Endothelial cell of umbilical vein (primary cell): Measurements from ENCODE around the gene YTHDF2. TPM values are rescaled to one million over a fixed set of nuclear protein-coding genes. Genes with fewer than 3 reads are reported as not detected.

Source experiments
- BruUV-seq: library from RNA; stranded (reverse); fragments of 400-500 nt; replicated peaks from 2 replicates; lab custom pipeline; 2021; lab: Mats Ljungman, UMichigan
- CTCF ChIA-PET: fragments of 300-600, 350-600 bp; sonication (Branson Sonifier 250); formaldehyde crosslinking; loops from one replicate; lab custom pipeline; 2021; ENCODE audit warnings: antibody characterized with exemption, inconsistent platforms; lab: Charles Lee
- POLR2A ChIA-PET: fragments of 300-600, 350-600 bp; sonication (Branson Sonifier 250); formaldehyde crosslinking; loops from one replicate; lab custom pipeline; 2021; ENCODE audit warnings: antibody characterized with exemption, inconsistent platforms; lab: Charles Lee
- DNase-seq: peaks from one replicate; pipeline ENCODE4 v3.0.0-alpha.2; 2011; ENCODE audit warnings: low read depth, low spot score
- FAIRE-seq: peaks from 2 replicates; lab custom pipeline; 2011; peaks lifted over from hg19 to GRCh38; lab: Jason Lieb, UNC
- H2AFZ ChIP-seq: 2 replicates; pipeline ENCODE4 v1.6.0; 2012; ENCODE audit warnings: low read depth, low read length, control low read depth, inconsistent platforms
- H3K27ac ChIP-seq: 2 replicates; pipeline ENCODE4 v1.5.1; 2011; ENCODE audit warnings: low read depth, mild to moderate bottlenecking, control low read depth, low read length, moderate library complexity; ENCODE audit not compliant: insufficient read depth
- H3K27me3 ChIP-seq, 2 experiments: 2 replicates each; pipeline versions ENCODE4 v1.6.0 to v1.6.1; 2011; ENCODE audit warnings: low read length in 2 of 2, mixed read lengths in 1 of 2; ENCODE audit not compliant: control insufficient read depth in 2 of 2, insufficient read depth in 2 of 2
- H3K36me3 ChIP-seq, 2 experiments: 2 replicates in 1 of 2; 3 replicates in 1 of 2; pipeline ENCODE4 v1.5.1; 2011; ENCODE audit warnings: low read length in 2 of 2, mild to moderate bottlenecking in 1 of 2, moderate library complexity in 1 of 2; ENCODE audit not compliant: control insufficient read depth in 2 of 2, insufficient read depth in 2 of 2; ENCODE audit errors: extremely low read depth in 1 of 2
- H3K4me1 ChIP-seq: 3 replicates; pipeline ENCODE4 v1.5.1; 2011; ENCODE audit warnings: mild to moderate bottlenecking, low read length; ENCODE audit not compliant: control insufficient read depth, insufficient read depth; ENCODE audit errors: extremely low read depth
- H3K4me2 ChIP-seq: 2 replicates; pipeline ENCODE4 v1.6.1; 2011; ENCODE audit warnings: low read length, control low read depth, mixed read lengths; ENCODE audit not compliant: insufficient read depth
- H3K4me3 ChIP-seq, 3 experiments: fragments of 200-600 bp in 1 of 3; sonication (generic), shearing (Covaris generic) in 1 of 3; replicated peaks in 1 of 3; 2 replicates each; pipeline ENCODE4 v1.5.1; 2011 to 2016; ENCODE audit warnings: control low read depth in 3 of 3, low read length in 3 of 3, mild to moderate bottlenecking in 2 of 3, inconsistent platforms in 1 of 3, low read depth in 1 of 3, moderate library complexity in 1 of 3; ENCODE audit not compliant: insufficient read depth in 1 of 3
- H3K79me2 ChIP-seq: 2 replicates; pipeline ENCODE4 v1.6.0; 2012; ENCODE audit warnings: low read length, inconsistent platforms; ENCODE audit not compliant: control insufficient read depth, insufficient read depth
- H3K9ac ChIP-seq: replicated peaks from 2 replicates; pipeline ENCODE3; 2011; ENCODE audit warnings: low read length, control low read depth; ENCODE audit not compliant: insufficient read depth; ENCODE audit errors: extremely low read depth
- H3K9me1 ChIP-seq: replicated peaks from 3 replicates; pipeline ENCODE4 v1.6.0; 2011; ENCODE audit warnings: mild to moderate bottlenecking, low read length; ENCODE audit not compliant: control insufficient read depth, insufficient read depth; ENCODE audit errors: extremely low read depth
- H3K9me3 ChIP-seq: replicated peaks from 2 replicates; pipeline ENCODE4 v1.5.1; 2012; ENCODE audit warnings: low read length, inconsistent platforms; ENCODE audit not compliant: control insufficient read depth, insufficient read depth
- H4K20me1 ChIP-seq: replicated peaks from 2 replicates; pipeline ENCODE3; 2011; ENCODE audit warnings: mild to moderate bottlenecking, low read length; ENCODE audit not compliant: control insufficient read depth, insufficient read depth; ENCODE audit errors: extremely low read depth
- CTCF ChIP-seq, 2 donors: IDR thresholded peaks; 1 replicate in 1 of 2; 2 replicates in 1 of 2; pipeline ENCODE4 v1.5.1; 2011; ENCODE audit warnings: low read length in 2 of 2, mild to moderate bottlenecking in 2 of 2, moderate library complexity in 2 of 2, control low read depth in 1 of 2, inconsistent platforms in 1 of 2, low read depth in 1 of 2; ENCODE audit not compliant: insufficient read depth in 1 of 2; ENCODE audit errors: extremely low read depth in 1 of 2
- EZH2 ChIP-seq: IDR thresholded peaks from 2 replicates; pipeline ENCODE4 v1.6.1; 2012; ENCODE audit warnings: borderline replicate concordance, low read depth, mild to moderate bottlenecking, moderate library complexity, low read length, inconsistent platforms; ENCODE audit not compliant: severe bottlenecking
- FOS ChIP-seq: IDR thresholded peaks from 2 replicates; pipeline ENCODE4 v1.6.1; 2011; ENCODE audit warnings: mild to moderate bottlenecking, low read length, moderate library complexity, borderline replicate concordance; ENCODE audit not compliant: insufficient read depth
- GATA2 ChIP-seq: IDR thresholded peaks from 2 replicates; pipeline ENCODE4 v1.7.0; 2011; ENCODE audit warnings: low read depth, mild to moderate bottlenecking, moderate library complexity, mixed read lengths, low read length; ENCODE audit not compliant: insufficient read length, insufficient read depth
- JUN ChIP-seq: IDR thresholded peaks from 2 replicates; pipeline ENCODE4 v1.6.1; 2011; ENCODE audit warnings: borderline replicate concordance, low read depth; ENCODE audit not compliant: insufficient read length, insufficient read depth
- MAX ChIP-seq: IDR thresholded peaks from 2 replicates; pipeline ENCODE4 v1.6.1; 2011; ENCODE audit not compliant: insufficient read depth, insufficient read length
- MYC ChIP-seq: IDR thresholded peaks from one replicate; pipeline ENCODE4 v1.6.1; 2011; ENCODE audit warnings: mild to moderate bottlenecking, low read depth, low read length
- POLR2A ChIP-seq: IDR thresholded peaks from 2 replicates; pipeline ENCODE4 v1.6.1; 2012; ENCODE audit warnings: low read depth, mild to moderate bottlenecking, control low read depth, low read length
- POLR2AphosphoS5 ChIP-seq: IDR thresholded peaks from 2 replicates; pipeline ENCODE4 v1.6.1; 2012; ENCODE audit warnings: low read depth, mild to moderate bottlenecking, control low read depth, low read length, moderate library complexity; ENCODE audit not compliant: insufficient read depth
- dilution Hi-C: fragments of 300-500 bp; cut with MboI; formaldehyde crosslinking; loops from one replicate; pipeline ENCODE4 v1.15.0; 2019; ENCODE audit warnings: low sequenced_read_pairs; ENCODE audit not compliant: extremely low pct_ligation_motif_present
- intact Hi-C: fragments of 100-400 bp; cut with micrococcal nuclease; formaldehyde crosslinking; loops from one replicate; pipeline ENCODE4 v1.10.0; 2022
- polyA plus RNA-seq, 4 experiments: library from polyadenylated mRNA; depleted of rRNA in 3 of 4; stranded (reverse) in 3 of 4; unstranded in 1 of 4; fragments of >200 nt; gene quantifications; 2 replicates each; pipeline versions ENCODE4 v1.2.1 to v1.2.3, GENCODE V29; 2011 to 2012; ENCODE audit warnings: missing spikeins in 1 of 4
- total RNA-seq: library from RNA; stranded (reverse); gene quantifications from 2 replicates; pipeline ENCODE4 v1.2.3, GENCODE V29; 2021

The YTHDF2 gene
- total and polyA plus RNA-seq, 2 donors (not counting 3 experiments of a cell fraction or from before 2014, with no cell fraction given) = 72.4 to 105 TPM

GRCh38 chr1:28811766-28812668 is 75.3 kb downstream of the YTHDF2 start, which contains the start of gene OPRD1:
Gene OPRD1 (plus strand): TSS chr1:28812170. CDS start chr1:28812384, 214 bp downstream.
- H3K9me3 ChIP-seq = no peaks in the 10 kb centered on the region
- H2AFZ ChIP-seq = no peak within 1 kb of the TSS
- H3K27ac ChIP-seq = no peak within 1 kb of the TSS
- H3K4me3 ChIP-seq = no peak within 1 kb of the TSS
- POLR2A ChIA-PET = no interaction called here
- dilution Hi-C loops = no loop called here
- H3K36me3 ChIP-seq = no peaks in the 10 kb centered on the region
- no TSS peak for BruUV-seq
- intact Hi-C loops = no loop called here
- no peaks in the 10 kb centered on the region for H4K20me1 ChIP-seq
- no peaks in the 10 kb centered on the region for H3K79me2 ChIP-seq
- H3K9me1 ChIP-seq = no peaks in the 10 kb centered on the region
- no peaks in the 10 kb centered on the region for H3K4me1 ChIP-seq
- FAIRE-seq (no peak), DNase-seq (no peak)
- no peak within 1 kb of the TSS for H3K4me2 ChIP-seq
- no peak within 1 kb of the TSS for H3K9ac ChIP-seq
- TF ChIP-seq EZH2 = peak; percentile 59
- TF ChIP-seq MYC = no peak
- peaks cover 36 to 44% of the 10 kb centered on the region in 2 experiments for H3K27me3 ChIP-seq
- CTCF ChIA-PET = no interaction called here

GRCh38 chr1:28812669-28813468 is 76.1 kb downstream of the YTHDF2 start:
- BruUV-seq = no TSS peak
- no peak overlapping the region for H3K27ac ChIP-seq
- H3K4me3 ChIP-seq = no peak overlapping the region
- dilution Hi-C loops (no loop called here), intact Hi-C loops (no loop called here)
- no peaks in the 10 kb centered on the region for H4K20me1 ChIP-seq
- no peak overlapping the region for H3K9ac ChIP-seq
- ChIA-PET POLR2A (no interaction called here), CTCF (interaction anchor here (0.5 kb wide), 1 partner anchor 96 kb away, joined by 3 read pairs; no protein-coding TSS in a partner anchor)
- no peaks in the 10 kb centered on the region for H3K4me1 ChIP-seq
- FAIRE-seq = no peak
- TF ChIP-seq MYC (no peak), CTCF (IDR thresholded peaks at IDR 0.05; ENCODE audit: extremely low read depth in 1 of 2, insufficient read depth in 1 of 2, low read depth in 1 of 2, low read length in 2 of 2) (no peak), JUN (no peak), GATA2 (no peak), POLR2A (no peak), MAX (no peak), POLR2AphosphoS5 (no peak), EZH2 (no peak), FOS (no peak)
- H2AFZ ChIP-seq = no peak overlapping the region
- H3K27me3 ChIP-seq = peaks cover 36 to 44% of the 10 kb centered on the region in 2 experiments
- no peaks in the 10 kb centered on the region for H3K36me3 ChIP-seq
- DNase-seq = no peak
- no peaks in the 10 kb centered on the region for H3K9me3 ChIP-seq
- no peak overlapping the region for H3K4me2 ChIP-seq
- H3K79me2 ChIP-seq = no peaks in the 10 kb centered on the region
- no peaks in the 10 kb centered on the region for H3K9me1 ChIP-seq
